ENCODE data around the gene ZFP42. TPM values are rescaled to one million over a fixed set of nuclear protein-coding genes. Genes with fewer than 3 reads are reported as not detected.

ZFP42 gene
- not detected for total RNA-seq

- no peak for DNase-seq (ENCODE audit: extremely low spot score in 2 of 2)
- no peaks in the 10 kb centered on the region for H3K9me3 ChIP-seq
- H3K36me3 ChIP-seq = no peaks in the 10 kb centered on the region
- no peaks in the 10 kb centered on the region for H3K4me1 ChIP-seq
- no peaks in the 10 kb centered on the region for H3K27me3 ChIP-seq
- intact Hi-C loops (cut with DNase I) = no loop called here
- TF ChIP-seq POLR2A (IDR thresholded peaks at IDR 0.05) (no peak), POLR2AphosphoS5 (IDR thresholded peaks at IDR 0.05; ENCODE audit: insufficient read depth in 1 of 2, low read depth in 1 of 2) (no peak)
- H3K27ac ChIP-seq = no peak within 1 kb of the TSS
- H3K4me3 ChIP-seq = no peak within 1 kb of the TSS
Observed at GRCh38 chr4:187995322-187996207, at the start of gene ZFP42. TSS of gene ZFP42 (plus strand) at chr4:187995771. CDS start at chr4:188002808, 7,037 bp downstream.

- intact Hi-C loops (cut with DNase I) = no loop called here
- Histone ChIP-seq H3K27me3 (no peaks in the 10 kb centered on the region), H3K4me1 (no peaks in the 10 kb centered on the region), H3K36me3 (no peaks in the 10 kb centered on the region), H3K27ac (no peak overlapping the region), H3K9me3 (no peaks in the 10 kb centered on the region), H3K4me3 (no peak overlapping the region)
- TF ChIP-seq CTCF (IDR thresholded peaks at IDR 0.05) (no peak), POLR2AphosphoS5 (IDR thresholded peaks at IDR 0.05; ENCODE audit: insufficient read depth in 1 of 2, low read depth in 1 of 2) (no peak), POLR2A (IDR thresholded peaks at IDR 0.05) (no peak)
- DNase-seq (ENCODE audit: extremely low spot score in 2 of 2) = no peak
Observed at GRCh38 chr4:187961171-187961570, 34.4 kb upstream of the ZFP42 start.

DNA sequence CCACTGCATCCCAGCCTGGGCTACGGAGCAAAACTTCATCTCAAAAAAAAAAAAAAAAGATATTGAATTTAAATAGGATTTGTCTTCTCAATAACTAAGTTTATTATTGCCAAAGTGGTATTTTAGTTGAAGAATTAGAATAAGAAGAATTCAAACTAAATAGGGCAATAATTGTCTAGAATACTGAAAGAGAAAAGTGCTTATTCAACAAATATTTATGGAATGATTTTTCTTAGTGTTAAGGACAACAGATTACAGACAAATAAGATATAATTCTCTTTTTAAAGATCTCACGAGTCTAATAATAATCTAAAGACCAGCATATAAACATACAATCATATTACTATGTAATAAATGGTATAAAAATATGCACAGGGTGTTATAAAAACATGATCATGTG lies 33.6 kb upstream of the ZFP42 start:
- no peak overlapping the region for H3K27ac ChIP-seq
- no peaks in the 10 kb centered on the region for H3K9me3 ChIP-seq
- TF ChIP-seq POLR2AphosphoS5 (IDR thresholded peaks at IDR 0.05; ENCODE audit: insufficient read depth in 1 of 2, low read depth in 1 of 2) (no peak), CTCF (IDR thresholded peaks at IDR 0.05) (no peak), POLR2A (IDR thresholded peaks at IDR 0.05) (no peak)
- H3K4me3 ChIP-seq = no peak overlapping the region
- no peaks in the 10 kb centered on the region for H3K27me3 ChIP-seq
- H3K4me1 ChIP-seq = no peaks in the 10 kb centered on the region
- intact Hi-C loops (cut with DNase I) = no loop called here
- no peaks in the 10 kb centered on the region for H3K36me3 ChIP-seq
- DNase-seq (ENCODE audit: extremely low spot score in 2 of 2) = no peak

- Histone ChIP-seq H3K27ac (no peak overlapping the region), H3K4me1 (no peaks in the 10 kb centered on the region), H3K36me3 (no peaks in the 10 kb centered on the region), H3K27me3 (no peaks in the 10 kb centered on the region), H3K4me3 (no peak overlapping the region), H3K9me3 (no peaks in the 10 kb centered on the region)
- DNase-seq (ENCODE audit: extremely low spot score in 2 of 2) = no peak
- intact Hi-C loops (cut with DNase I) = no loop called here
- TF ChIP-seq POLR2A (IDR thresholded peaks at IDR 0.05) (no peak), POLR2AphosphoS5 (IDR thresholded peaks at IDR 0.05; ENCODE audit: insufficient read depth in 1 of 2, low read depth in 1 of 2) (no peak), CTCF (IDR thresholded peaks at IDR 0.05) (no peak)
Observed at GRCh38 chr4:187962926-187963325, 32.6 kb upstream of the ZFP42 start.

- intact Hi-C loops (cut with DNase I) = no loop called here
- no peak for TF ChIP-seq CTCF (IDR thresholded peaks at IDR 0.05)
- no peak for TF ChIP-seq POLR2A (IDR thresholded peaks at IDR 0.05)
- no peaks in the 10 kb centered on the region for H3K4me1 ChIP-seq
- no peaks in the 10 kb centered on the region for H3K27me3 ChIP-seq
- no peak overlapping the region for H3K4me3 ChIP-seq
- no peaks in the 10 kb centered on the region for H3K9me3 ChIP-seq
- DNase-seq (ENCODE audit: extremely low spot score in 2 of 2) = no peak
- H3K36me3 ChIP-seq = no peaks in the 10 kb centered on the region
- H3K27ac ChIP-seq = no peak overlapping the region
Observed at GRCh38 chr4:187965726-187966125, 29.8 kb upstream of the ZFP42 start.

Measured in vagina (tissue), 2 donors.